ENCODE data around the gene UEVLD. TPM values are rescaled to one million over a fixed set of nuclear protein-coding genes. Genes with fewer than 3 reads are reported as not detected.

The UEVLD gene
- total RNA-seq, 1 donor from 2014 or later, result 15.7 TPM

GRCh38 chr11:18523084-18523483, 65.5 kb downstream of the UEVLD start:
- Mint-ChIP-seq H3K9me3 (no peaks in the 10 kb centered on the region), H3K4me1 (ENCODE audit: unreplicated experiment) (peaks cover 17% of the 10 kb centered on the region), H3K27ac (peak overlapping the region; percentile 44), H3K36me3 (peaks cover 8% of the 10 kb centered on the region), H3K27me3 (no peaks in the 10 kb centered on the region), H3K4me3 (no peak overlapping the region)
- no peak for DNase-seq (ENCODE audit: extremely low spot score, unreplicated experiment)
- TF ChIP-seq, protein P1, sequence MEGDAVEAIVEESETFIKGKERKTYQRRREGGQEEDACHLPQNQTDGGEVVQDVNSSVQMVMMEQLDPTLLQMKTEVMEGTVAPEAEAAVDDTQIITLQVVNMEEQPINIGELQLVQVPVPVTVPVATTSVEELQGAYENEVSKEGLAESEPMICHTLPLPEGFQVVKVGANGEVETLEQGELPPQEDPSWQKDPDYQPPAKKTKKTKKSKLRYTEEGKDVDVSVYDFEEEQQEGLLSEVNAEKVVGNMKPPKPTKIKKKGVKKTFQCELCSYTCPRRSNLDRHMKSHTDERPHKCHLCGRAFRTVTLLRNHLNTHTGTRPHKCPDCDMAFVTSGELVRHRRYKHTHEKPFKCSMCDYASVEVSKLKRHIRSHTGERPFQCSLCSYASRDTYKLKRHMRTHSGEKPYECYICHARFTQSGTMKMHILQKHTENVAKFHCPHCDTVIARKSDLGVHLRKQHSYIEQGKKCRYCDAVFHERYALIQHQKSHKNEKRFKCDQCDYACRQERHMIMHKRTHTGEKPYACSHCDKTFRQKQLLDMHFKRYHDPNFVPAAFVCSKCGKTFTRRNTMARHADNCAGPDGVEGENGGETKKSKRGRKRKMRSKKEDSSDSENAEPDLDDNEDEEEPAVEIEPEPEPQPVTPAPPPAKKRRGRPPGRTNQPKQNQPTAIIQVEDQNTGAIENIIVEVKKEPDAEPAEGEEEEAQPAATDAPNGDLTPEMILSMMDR (conservative IDR thresholded peaks at IDR 0.05), result no peak

DNA sequence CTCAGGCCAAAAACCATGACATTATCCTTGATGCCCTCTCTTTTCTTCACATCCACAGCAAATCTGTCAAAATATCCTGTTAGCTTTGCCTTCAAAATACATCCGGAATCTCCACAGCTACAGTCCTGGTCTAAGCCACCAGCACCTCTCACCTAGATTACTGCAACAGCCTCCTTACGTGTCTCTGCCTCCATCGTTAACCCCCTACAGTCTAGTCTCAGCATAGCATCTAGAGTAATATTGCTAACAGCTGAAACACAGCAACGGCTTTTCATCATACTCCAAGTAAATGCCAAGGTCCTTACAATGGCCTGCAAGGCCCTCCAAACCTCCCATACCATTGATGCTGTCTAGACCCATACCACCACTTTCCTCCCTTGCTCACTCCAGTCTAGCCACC, 66.1 kb downstream of the UEVLD start:
- DNase-seq (ENCODE audit: extremely low spot score, unreplicated experiment), result no peak
- H3K36me3 Mint-ChIP-seq, result peaks cover 10% of the 10 kb centered on the region
- no peaks in the 10 kb centered on the region for H3K27me3 Mint-ChIP-seq
- no peaks in the 10 kb centered on the region for H3K9me3 Mint-ChIP-seq
- TF ChIP-seq, protein P1 (conservative IDR thresholded peaks at IDR 0.05), result peak; percentile 29
- no peak overlapping the region for H3K4me3 Mint-ChIP-seq
- H3K4me1 Mint-ChIP-seq (ENCODE audit: unreplicated experiment), result peaks cover 17% of the 10 kb centered on the region
- H3K27ac Mint-ChIP-seq, result peak overlapping the region; percentile 44

DNA sequence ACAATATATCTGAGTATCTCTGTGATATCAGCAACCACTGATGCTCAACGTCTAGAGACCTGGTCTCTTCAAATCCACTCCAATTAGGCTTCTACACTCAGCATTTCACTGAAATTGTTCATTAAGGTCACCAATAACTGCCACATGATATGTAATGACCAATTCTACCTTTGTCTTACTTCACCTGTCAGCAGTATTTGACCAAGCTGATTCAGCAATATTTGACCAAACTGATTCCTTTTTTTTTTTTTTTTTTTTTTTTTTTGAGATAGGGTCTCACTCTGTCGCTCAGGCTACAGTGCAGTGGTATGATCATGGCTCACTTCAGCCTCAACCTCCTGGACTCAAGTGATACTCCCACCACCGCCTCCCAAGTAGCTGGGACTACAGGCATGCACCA, 67.4 kb downstream of the UEVLD start:
- Mint-ChIP-seq H3K36me3 (peaks cover 10% of the 10 kb centered on the region), H3K27me3 (no peaks in the 10 kb centered on the region), H3K4me1 (ENCODE audit: unreplicated experiment) (peaks cover 17% of the 10 kb centered on the region), H3K4me3 (no peak overlapping the region), H3K9me3 (no peaks in the 10 kb centered on the region), H3K27ac (no peak overlapping the region)
- DNase-seq (ENCODE audit: extremely low spot score, unreplicated experiment), result no peak
- TF ChIP-seq, protein P1 (conservative IDR thresholded peaks at IDR 0.05), result no peak

- Mint-ChIP-seq H3K9me3 (no peaks in the 10 kb centered on the region), H3K36me3 (peaks cover 49% of the 10 kb centered on the region), H3K4me3 (no peak overlapping the region)
Observed at GRCh38 chr11:18502352-18502751, 86.2 kb downstream of the UEVLD start.

DNA sequence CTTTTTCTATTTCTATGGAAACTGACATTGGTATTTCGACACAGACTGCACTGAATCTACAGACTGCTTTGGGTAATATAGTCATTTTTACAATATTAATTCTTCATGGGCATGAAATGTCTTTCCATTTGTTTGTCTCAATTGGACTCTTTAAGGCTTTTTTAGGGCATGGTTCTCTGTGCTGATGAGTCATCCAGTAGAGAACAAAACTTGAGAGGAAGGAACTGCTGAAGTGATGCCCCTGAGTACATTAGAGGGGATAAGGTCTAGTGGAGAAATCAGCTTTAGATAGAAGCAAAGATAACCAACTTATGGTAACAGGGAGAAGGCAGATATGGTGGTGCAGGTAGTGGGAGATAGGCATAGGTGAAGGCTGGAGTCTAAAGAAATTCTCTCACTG, 86.9 kb downstream of the UEVLD start:
- Mint-ChIP-seq H3K36me3 (peaks cover 42% of the 10 kb centered on the region), H3K9me3 (no peaks in the 10 kb centered on the region), H3K27ac (no peak overlapping the region), H3K4me3 (no peak overlapping the region), H3K4me1 (ENCODE audit: unreplicated experiment) (no peaks in the 10 kb centered on the region), H3K27me3 (no peaks in the 10 kb centered on the region)
- DNase-seq (ENCODE audit: extremely low spot score, unreplicated experiment), result no peak
- TF ChIP-seq, protein P1 (conservative IDR thresholded peaks at IDR 0.05), result no peak

More at GRCh38 chr11:18502352-18502751, 86.2 kb downstream of the UEVLD start:
- no peak for DNase-seq (ENCODE audit: extremely low spot score, unreplicated experiment)
- Mint-ChIP-seq H3K4me1 (ENCODE audit: unreplicated experiment) (no peaks in the 10 kb centered on the region), H3K27me3 (no peaks in the 10 kb centered on the region), H3K27ac (no peak overlapping the region)
- TF ChIP-seq, protein P1 (conservative IDR thresholded peaks at IDR 0.05), result no peak

DNA sequence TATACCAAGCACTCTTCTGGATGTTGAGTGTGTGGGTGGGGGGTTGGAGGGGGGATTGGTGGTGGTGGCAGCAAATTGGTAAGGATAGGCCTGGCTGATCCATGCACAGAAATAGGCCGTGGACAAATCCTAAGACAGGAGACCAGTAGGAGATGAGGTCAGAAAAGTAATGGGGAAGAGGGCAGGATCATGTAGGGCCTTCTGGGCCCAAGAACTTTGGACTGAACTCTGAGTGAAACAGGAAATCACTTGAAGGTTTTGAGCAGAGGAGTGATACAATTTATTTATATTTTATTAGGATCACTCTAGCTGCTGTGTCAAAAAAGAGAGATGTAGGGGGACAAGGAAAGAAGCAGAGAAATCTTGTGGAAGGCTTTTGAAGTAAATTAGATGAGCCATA, 90.5 kb downstream of the UEVLD start:
- TF ChIP-seq, protein P1 (conservative IDR thresholded peaks at IDR 0.05), result no peak
- H3K4me3 Mint-ChIP-seq, result no peak overlapping the region
- no peak overlapping the region for H3K27ac Mint-ChIP-seq
- peaks cover 5% of the 10 kb centered on the region for H3K4me1 Mint-ChIP-seq (ENCODE audit: unreplicated experiment)
- no peaks in the 10 kb centered on the region for H3K9me3 Mint-ChIP-seq
- no peaks in the 10 kb centered on the region for H3K27me3 Mint-ChIP-seq
- DNase-seq (ENCODE audit: extremely low spot score, unreplicated experiment), result no peak
- peaks cover 41% of the 10 kb centered on the region for H3K36me3 Mint-ChIP-seq

Data from type B pancreatic cell (in vitro differentiated cells).